BLaER1 (cell line): ENCODE results near the gene PIGP.
"Not testable (repeated sequence)": the region's sequence is repeated elsewhere in the genome, so short reads cannot be mapped to it uniquely, and the experiment has no call there.

ENCODE experiments used
- H3K27ac ChIP-seq: shearing (Covaris generic); formaldehyde crosslinking; 2 replicates; pipeline ENCODE4 v1.8.1; 2022
- H3K27me3 ChIP-seq: shearing (Covaris generic); formaldehyde crosslinking; 2 replicates; pipeline ENCODE4 v1.8.1; 2022
- H3K36me3 ChIP-seq: shearing (Covaris generic); formaldehyde crosslinking; 2 replicates; pipeline ENCODE4 v1.8.1; 2022
- H3K4me1 ChIP-seq: shearing (Covaris generic); formaldehyde crosslinking; 2 replicates; pipeline ENCODE4 v1.8.1; 2022
- H3K4me2 ChIP-seq: shearing (Covaris generic); formaldehyde crosslinking; 2 replicates; pipeline ENCODE4 v1.8.1; 2022
- H3K4me3 ChIP-seq: shearing (Covaris generic); formaldehyde crosslinking; 2 replicates; pipeline ENCODE4 v1.8.1; 2022
- H3K9ac ChIP-seq: shearing (Covaris generic); formaldehyde crosslinking; 2 replicates; pipeline ENCODE4 v1.8.1; 2022
- H3K9me3 ChIP-seq: shearing (Covaris generic); formaldehyde crosslinking; 2 replicates; pipeline ENCODE4 v1.8.1; 2022
- H4K20me1 ChIP-seq: shearing (Covaris generic); formaldehyde crosslinking; 2 replicates; pipeline ENCODE4 v1.8.1; 2022
- Cebpa-rat ChIP-seq: shearing (Covaris generic); IDR thresholded peaks from 2 replicates; pipeline ENCODE4 v1.8.1; 2022

Gene PIGP

GRCh38 chr21:37064841-37065240, 8.0 kb downstream of the PIGP start:
- Histone ChIP-seq H3K9ac (no peak overlapping the region), H3K4me3 (no peak overlapping the region), H4K20me1 (no peaks in the 10 kb centered on the region), H3K27ac (no peak overlapping the region), H3K27me3 (no peaks in the 10 kb centered on the region), H3K4me2 (peak overlapping the region; percentile 58), H3K36me3 (peaks cover 21% of the 10 kb centered on the region), H3K4me1 (peaks cover 47% of the 10 kb centered on the region), H3K9me3 (no peaks in the 10 kb centered on the region)
- no peak for TF ChIP-seq Cebpa-rat

- Histone ChIP-seq H3K4me1 (peaks cover 61% of the 10 kb centered on the region), H3K4me2 (peak overlapping the region; percentile 58), H3K27ac (no peak overlapping the region), H4K20me1 (no peaks in the 10 kb centered on the region), H3K9ac (no peak overlapping the region), H3K9me3 (no peaks in the 10 kb centered on the region), H3K27me3 (no peaks in the 10 kb centered on the region), H3K4me3 (no peak overlapping the region), H3K36me3 (peaks cover 16% of the 10 kb centered on the region)
- TF ChIP-seq Cebpa-rat: no peak
Measured at GRCh38 chr21:37063433-37063832, 9.4 kb downstream of the PIGP start.

GRCh38 chr21:37062593-37062935, 10.3 kb downstream of the PIGP start:
- Histone ChIP-seq H3K27ac (no peak overlapping the region), H3K4me3 (no peak overlapping the region), H3K36me3 (peaks cover 15% of the 10 kb centered on the region), H4K20me1 (no peaks in the 10 kb centered on the region), H3K4me1 (peaks cover 70% of the 10 kb centered on the region), H3K9me3 (peaks cover 2% of the 10 kb centered on the region), H3K9ac (no peak overlapping the region), H3K27me3 (no peaks in the 10 kb centered on the region), H3K4me2 (peak overlapping the region; percentile 41)
- no peak for TF ChIP-seq Cebpa-rat

GRCh38 chr21:37061926-37062592, 10.8 kb downstream of the PIGP start:
- H3K9me3 ChIP-seq: peaks cover 7% of the 10 kb centered on the region
- TF ChIP-seq Cebpa-rat: no peak
- no peak overlapping the region for H3K27ac ChIP-seq
- no peaks in the 10 kb centered on the region for H3K27me3 ChIP-seq
- no peaks in the 10 kb centered on the region for H4K20me1 ChIP-seq
- no peak overlapping the region for H3K9ac ChIP-seq
- peak overlapping the region; percentile 41 for H3K4me2 ChIP-seq
- H3K4me3 ChIP-seq: no peak overlapping the region
- H3K36me3 ChIP-seq: peaks cover 13% of the 10 kb centered on the region
- peaks cover 71% of the 10 kb centered on the region for H3K4me1 ChIP-seq

- Histone ChIP-seq H3K27me3 (no peaks in the 10 kb centered on the region), H3K27ac (0 out of 2 replicates have a peak overlapping the region, but pooled peaks have one; percentile 5), H3K9ac (no peak overlapping the region), H3K36me3 (no peaks in the 10 kb centered on the region), H3K4me3 (no peak overlapping the region), H4K20me1 (no peaks in the 10 kb centered on the region), H3K4me2 (peak overlapping the region; percentile 45), H3K9me3 (peaks cover 17% of the 10 kb centered on the region), H3K4me1 (peaks cover 71% of the 10 kb centered on the region)
- no peak for TF ChIP-seq Cebpa-rat
Measured at GRCh38 chr21:37060296-37060695, 12.6 kb downstream of the PIGP start.

- no peak for TF ChIP-seq Cebpa-rat
- Histone ChIP-seq H3K9ac (no peak overlapping the region), H3K36me3 (no peaks in the 10 kb centered on the region), H3K4me3 (no peak overlapping the region), H3K4me2 (peak overlapping the region; percentile 11; the same call in 1 of the 2 replicates), H3K9me3 (peaks cover 17% of the 10 kb centered on the region), H3K27me3 (no peaks in the 10 kb centered on the region), H4K20me1 (no peaks in the 10 kb centered on the region), H3K27ac (no peak overlapping the region), H3K4me1 (peaks cover 64% of the 10 kb centered on the region)
Measured at GRCh38 chr21:37059181-37059580, 13.7 kb downstream of the PIGP start.

GRCh38 chr21:37058261-37058660, 14.6 kb downstream of the PIGP start:
- Histone ChIP-seq H3K4me1 (peaks cover 55% of the 10 kb centered on the region), H3K36me3 (no peaks in the 10 kb centered on the region), H3K9ac (no peak overlapping the region), H3K27me3 (no peaks in the 10 kb centered on the region), H4K20me1 (no peaks in the 10 kb centered on the region), H3K4me3 (no peak overlapping the region), H3K9me3 (peaks cover 17% of the 10 kb centered on the region), H3K27ac (no peak overlapping the region), H3K4me2 (peak overlapping the region; percentile 27; the same call in 1 of the 2 replicates)
- TF ChIP-seq Cebpa-rat: no peak

GRCh38 chr21:37057614-37058013, 15.3 kb downstream of the PIGP start:
- H3K27me3 ChIP-seq: no peaks in the 10 kb centered on the region
- H3K36me3 ChIP-seq: no peaks in the 10 kb centered on the region
- H4K20me1 ChIP-seq: no peaks in the 10 kb centered on the region
- H3K4me2 ChIP-seq: no peak overlapping the region; the same call in 1 of the 2 replicates
- no peak for TF ChIP-seq Cebpa-rat
- H3K9ac ChIP-seq: no peak overlapping the region
- no peak overlapping the region for H3K4me3 ChIP-seq
- peaks cover 17% of the 10 kb centered on the region for H3K9me3 ChIP-seq
- peaks cover 51% of the 10 kb centered on the region for H3K4me1 ChIP-seq
- H3K27ac ChIP-seq: no peak overlapping the region

- H3K27ac ChIP-seq: no peak overlapping the region
- H3K4me3 ChIP-seq: no peak overlapping the region
- H3K4me1 ChIP-seq: peaks cover 29% of the 10 kb centered on the region
- H3K36me3 ChIP-seq: no peaks in the 10 kb centered on the region
- H3K4me2 ChIP-seq: no peak overlapping the region
- no peaks in the 10 kb centered on the region for H3K27me3 ChIP-seq
- H3K9me3 ChIP-seq: peaks cover 17% of the 10 kb centered on the region
- TF ChIP-seq Cebpa-rat: no peak
- no peaks in the 10 kb centered on the region for H4K20me1 ChIP-seq
- no peak overlapping the region for H3K9ac ChIP-seq
Measured at GRCh38 chr21:37055271-37055855, 17.5 kb downstream of the PIGP start.

GRCh38 chr21:37049741-37050140, 23.1 kb downstream of the PIGP start:
- not testable (repeated sequence) for H3K4me3 ChIP-seq, H3K4me2 ChIP-seq, H3K9ac ChIP-seq, H4K20me1 ChIP-seq, H3K36me3 ChIP-seq, H3K9me3 ChIP-seq, H3K27me3 ChIP-seq, H3K27ac ChIP-seq
- peaks cover 31% of the 10 kb centered on the region for H3K4me1 ChIP-seq

GRCh38 chr21:37047079-37047478, 25.8 kb downstream of the PIGP start:
- TF ChIP-seq Cebpa-rat: no peak
- H4K20me1 ChIP-seq: no peaks in the 10 kb centered on the region
- peak overlapping the region; percentile 77 for H3K27ac ChIP-seq
- H3K4me1 ChIP-seq: peaks cover 57% of the 10 kb centered on the region
- H3K4me2 ChIP-seq: peak overlapping the region; percentile 72
- no peaks in the 10 kb centered on the region for H3K27me3 ChIP-seq
- no peaks in the 10 kb centered on the region for H3K36me3 ChIP-seq
- H3K9ac ChIP-seq: no peak overlapping the region
- no peak overlapping the region for H3K4me3 ChIP-seq
- no peaks in the 10 kb centered on the region for H3K9me3 ChIP-seq
